SK-N-SH treated with all-trans-retinoic acid at 6 μM for 48 hours (cell line): ENCODE measurements around the gene AGPAT3.

ENCODE experiments used
- SNAI2 ChIP-seq: fragments of 250-450 bp; sonication (Bioruptor Pico); IDR thresholded peaks from 2 replicates; pipeline ENCODE4 v1.5.0; 2020; ENCODE audit warnings: mild to moderate bottlenecking, moderate library complexity
- TOX ChIP-seq: fragments of 250-450 bp; sonication (Bioruptor Pico); IDR thresholded peaks from 2 replicates; pipeline ENCODE4 v1.8.0; 2021; ENCODE audit warnings: mild to moderate bottlenecking, moderate library complexity, borderline replicate concordance

DNA sequence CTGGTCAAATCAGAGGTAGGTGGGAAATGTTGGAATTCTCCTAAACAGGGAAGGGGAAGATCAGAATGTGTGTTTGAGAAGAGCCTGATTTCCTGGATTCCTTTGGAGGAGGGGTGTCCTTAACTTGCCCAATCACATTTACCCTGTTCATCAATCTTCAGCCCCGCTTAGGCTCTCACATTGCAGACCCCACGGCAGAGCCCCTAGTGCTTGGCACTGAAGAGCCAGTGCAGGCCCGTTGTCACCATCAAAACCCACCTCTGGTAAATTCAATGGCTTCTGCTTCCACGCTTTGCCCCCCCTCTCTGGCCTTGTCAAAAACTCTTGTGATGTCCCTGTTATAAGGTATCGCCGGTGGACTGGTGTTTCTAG, 2.3 kb downstream of the AGPAT3 start:
- TF ChIP-seq TOX (CRISPR knock-in tag) = no peak
- no peak for TF ChIP-seq SNAI2 (CRISPR knock-in tag)
